ENCODE results near the gene RAB26. TPM values are rescaled to one million over a fixed set of nuclear protein-coding genes. Genes with fewer than 3 reads are reported as not detected.

RAB26 gene
- total RNA-seq, 1 donor from 2014 or later: 3.4 TPM

DNA sequence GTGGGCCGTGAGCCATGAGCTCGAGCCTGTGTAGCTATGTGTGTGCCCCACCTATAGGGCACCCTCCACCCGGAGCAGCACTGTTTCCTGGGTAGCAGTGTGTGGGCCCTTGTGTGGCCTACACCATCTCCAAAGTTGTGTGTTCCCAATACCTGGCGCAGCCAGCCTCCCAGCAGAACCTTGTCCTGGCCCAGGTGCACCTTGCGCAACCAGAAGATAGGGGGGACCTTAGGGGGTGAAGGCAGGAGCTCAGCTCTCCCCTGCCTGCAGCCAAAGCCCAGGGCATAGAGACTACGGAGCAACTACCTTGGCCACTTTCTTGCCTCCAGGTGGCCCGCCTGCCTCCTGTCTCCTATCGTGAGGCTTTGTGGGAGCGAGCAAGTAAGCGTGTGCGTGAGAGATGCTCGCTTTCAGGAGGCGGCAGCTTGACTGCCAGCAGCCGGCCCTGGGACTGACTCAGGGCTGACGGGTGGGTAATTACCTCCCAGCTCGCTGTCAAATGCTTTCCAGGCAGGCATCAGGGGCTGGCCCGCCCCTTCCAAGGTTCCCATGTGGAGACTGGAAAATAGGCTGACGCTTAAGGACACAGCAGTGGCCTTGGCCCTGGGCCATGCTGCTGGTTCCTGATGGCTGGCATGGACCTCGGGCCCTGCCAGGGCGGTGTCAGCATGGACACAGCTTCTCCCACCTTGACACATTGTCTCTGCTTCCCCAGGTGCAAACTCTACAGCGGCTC lies 26.1 kb downstream of the RAB26 start:
- H3K27me3 Mint-ChIP-seq (ENCODE audit: unreplicated experiment): no peaks in the 10 kb centered on the region
- peaks cover under 1% of the 10 kb centered on the region for H3K4me1 Mint-ChIP-seq (ENCODE audit: unreplicated experiment)
- no peaks in the 10 kb centered on the region for H3K9me3 Mint-ChIP-seq (ENCODE audit: unreplicated experiment)
- H3K4me3 Mint-ChIP-seq (ENCODE audit: unreplicated experiment): no peak overlapping the region
- peaks cover 19% of the 10 kb centered on the region for H3K36me3 Mint-ChIP-seq (ENCODE audit: unreplicated experiment)
- no peak for DNase-seq (ENCODE audit: extremely low spot score, unreplicated experiment)
- TF ChIP-seq CTCF (IDR thresholded peaks at IDR 0.05): no peak
- no peak overlapping the region for H3K27ac Mint-ChIP-seq (ENCODE audit: unreplicated experiment)

DNA sequence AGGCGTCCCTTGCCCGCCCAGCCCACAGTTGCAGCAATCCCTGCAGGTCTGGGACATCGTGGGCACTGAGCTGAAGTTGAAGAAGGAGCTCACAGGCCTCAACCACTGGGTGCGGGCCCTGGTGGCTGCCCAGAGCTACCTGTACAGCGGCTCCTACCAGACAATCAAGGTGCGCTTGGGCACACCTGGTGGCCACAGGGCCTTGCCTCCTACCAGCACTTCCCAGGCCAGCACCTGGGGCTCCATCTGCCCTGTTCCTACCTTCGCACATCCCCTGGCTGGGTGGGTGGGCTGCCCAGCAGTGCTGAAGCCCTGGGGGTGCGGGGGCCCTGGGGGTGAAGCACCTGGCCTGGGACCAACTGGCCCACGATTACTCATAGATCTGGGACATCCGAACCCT lies 27.0 kb downstream of the RAB26 start:
- no peak for DNase-seq (ENCODE audit: extremely low spot score, unreplicated experiment)
- H3K4me3 Mint-ChIP-seq (ENCODE audit: unreplicated experiment): no peak overlapping the region
- no peak for TF ChIP-seq CTCF (IDR thresholded peaks at IDR 0.05)
- H3K27ac Mint-ChIP-seq (ENCODE audit: unreplicated experiment): no peak overlapping the region
- H3K4me1 Mint-ChIP-seq (ENCODE audit: unreplicated experiment): no peaks in the 10 kb centered on the region
- H3K27me3 Mint-ChIP-seq (ENCODE audit: unreplicated experiment): no peaks in the 10 kb centered on the region
- peaks cover 19% of the 10 kb centered on the region for H3K36me3 Mint-ChIP-seq (ENCODE audit: unreplicated experiment)
- no peaks in the 10 kb centered on the region for H3K9me3 Mint-ChIP-seq (ENCODE audit: unreplicated experiment)

DNA sequence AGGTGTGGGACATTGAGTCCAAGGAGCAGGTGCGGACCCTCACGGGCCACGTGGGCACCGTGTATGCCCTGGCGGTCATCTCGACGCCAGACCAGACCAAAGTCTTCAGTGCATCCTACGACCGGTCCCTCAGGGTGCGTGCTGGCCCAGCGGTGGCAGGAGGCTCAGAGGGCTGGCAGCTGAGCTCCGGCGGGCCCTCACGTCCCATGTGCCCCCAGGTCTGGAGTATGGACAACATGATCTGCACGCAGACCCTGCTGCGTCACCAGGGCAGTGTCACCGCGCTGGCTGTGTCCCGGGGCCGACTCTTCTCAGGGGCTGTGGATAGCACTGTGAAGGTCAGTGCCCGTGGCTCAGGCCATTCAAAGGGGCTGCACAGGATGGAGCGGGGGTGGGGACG lies 27.6 kb downstream of the RAB26 start:
- no peaks in the 10 kb centered on the region for H3K4me1 Mint-ChIP-seq (ENCODE audit: unreplicated experiment)
- no peaks in the 10 kb centered on the region for H3K9me3 Mint-ChIP-seq (ENCODE audit: unreplicated experiment)
- no peak overlapping the region for H3K27ac Mint-ChIP-seq (ENCODE audit: unreplicated experiment)

GRCh38 chr16:2177101-2177500 lies 28.7 kb downstream of the RAB26 start:
- Mint-ChIP-seq H3K27me3 (ENCODE audit: unreplicated experiment) (no peaks in the 10 kb centered on the region), H3K4me1 (ENCODE audit: unreplicated experiment) (no peaks in the 10 kb centered on the region), H3K4me3 (ENCODE audit: unreplicated experiment) (no peak overlapping the region), H3K9me3 (ENCODE audit: unreplicated experiment) (no peaks in the 10 kb centered on the region), H3K27ac (ENCODE audit: unreplicated experiment) (no peak overlapping the region), H3K36me3 (ENCODE audit: unreplicated experiment) (peaks cover 18% of the 10 kb centered on the region)
- no peak for DNase-seq (ENCODE audit: extremely low spot score, unreplicated experiment)
- TF ChIP-seq CTCF (IDR thresholded peaks at IDR 0.05): no peak

More for the DNA sequence above, 27.6 kb downstream of the RAB26 start:
- H3K4me3 Mint-ChIP-seq (ENCODE audit: unreplicated experiment): no peak overlapping the region
- H3K36me3 Mint-ChIP-seq (ENCODE audit: unreplicated experiment): peaks cover 19% of the 10 kb centered on the region
- no peak for DNase-seq (ENCODE audit: extremely low spot score, unreplicated experiment)
- no peaks in the 10 kb centered on the region for H3K27me3 Mint-ChIP-seq (ENCODE audit: unreplicated experiment)
- no peak for TF ChIP-seq CTCF (IDR thresholded peaks at IDR 0.05)

- Mint-ChIP-seq H3K4me3 (ENCODE audit: unreplicated experiment) (no peak overlapping the region), H3K36me3 (ENCODE audit: unreplicated experiment) (peaks cover 18% of the 10 kb centered on the region), H3K4me1 (ENCODE audit: unreplicated experiment) (no peaks in the 10 kb centered on the region), H3K9me3 (ENCODE audit: unreplicated experiment) (no peaks in the 10 kb centered on the region), H3K27ac (ENCODE audit: unreplicated experiment) (no peak overlapping the region), H3K27me3 (ENCODE audit: unreplicated experiment) (no peaks in the 10 kb centered on the region)
- no peak for DNase-seq (ENCODE audit: extremely low spot score, unreplicated experiment)
- no peak for TF ChIP-seq CTCF (IDR thresholded peaks at IDR 0.05)
Observed at GRCh38 chr16:2177561-2177960, 29.1 kb downstream of the RAB26 start.

All from osteocyte (in vitro differentiated cells).